Measurements from ENCODE around the gene HAUS8.

The HAUS8 gene

DNA sequence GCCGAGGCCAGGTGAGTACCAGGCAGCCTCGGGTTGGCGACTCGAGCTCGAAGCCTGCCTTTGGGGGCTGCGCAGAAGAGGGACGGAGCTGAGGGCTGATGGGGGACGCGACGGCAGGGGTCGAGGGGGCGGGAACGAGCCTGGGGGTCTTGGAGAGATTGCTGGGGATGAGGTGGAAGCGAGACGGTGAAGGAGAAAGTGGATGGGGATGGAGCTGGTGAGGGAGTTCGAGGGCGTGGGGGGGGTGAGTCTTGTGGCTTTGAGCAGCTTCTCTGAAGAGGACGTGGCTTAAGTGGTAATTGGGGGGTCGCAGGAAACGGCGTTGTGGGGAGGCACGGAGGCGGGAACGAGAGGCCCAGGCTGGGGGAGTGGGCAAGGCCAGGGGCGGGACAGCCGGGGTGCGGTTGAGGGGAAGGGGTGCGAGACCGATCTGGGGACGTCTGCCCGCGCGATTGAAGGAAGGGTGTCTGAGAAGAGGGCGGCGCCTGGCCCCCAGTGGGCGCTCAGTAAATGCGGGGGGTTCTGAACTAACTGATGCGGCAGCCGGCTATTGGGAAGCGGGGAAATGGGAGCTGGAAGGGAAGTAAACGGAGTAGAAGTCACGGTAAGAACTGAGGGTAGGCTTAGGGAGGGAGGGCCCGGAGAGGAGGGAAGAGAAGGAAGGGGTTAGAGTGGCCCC is 751 bp upstream of the HAUS8 start:
- DNase-seq (ENCODE audit: low read depth), result no peak

DNA sequence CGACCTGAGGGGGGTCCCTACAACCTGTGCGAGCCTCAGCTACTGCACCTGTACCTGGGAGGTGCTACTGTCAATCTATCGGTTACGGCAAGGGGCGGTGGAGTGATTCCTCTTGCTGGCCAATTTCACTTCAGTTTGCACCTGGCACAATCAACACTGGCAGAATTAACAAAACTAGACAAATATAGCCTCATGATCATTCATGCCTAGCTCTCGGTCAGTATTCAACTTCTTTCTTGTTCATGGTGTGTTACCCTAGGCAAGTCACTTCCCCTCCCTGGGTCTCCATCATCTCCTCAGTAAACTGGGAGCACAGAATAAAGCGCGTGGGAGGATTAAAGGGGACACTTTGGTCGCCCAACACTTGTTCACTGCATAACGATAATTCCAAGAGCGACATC is 618 bp downstream of the HAUS8 start:
- DNase-seq (ENCODE audit: low read depth), result no peak

DNA sequence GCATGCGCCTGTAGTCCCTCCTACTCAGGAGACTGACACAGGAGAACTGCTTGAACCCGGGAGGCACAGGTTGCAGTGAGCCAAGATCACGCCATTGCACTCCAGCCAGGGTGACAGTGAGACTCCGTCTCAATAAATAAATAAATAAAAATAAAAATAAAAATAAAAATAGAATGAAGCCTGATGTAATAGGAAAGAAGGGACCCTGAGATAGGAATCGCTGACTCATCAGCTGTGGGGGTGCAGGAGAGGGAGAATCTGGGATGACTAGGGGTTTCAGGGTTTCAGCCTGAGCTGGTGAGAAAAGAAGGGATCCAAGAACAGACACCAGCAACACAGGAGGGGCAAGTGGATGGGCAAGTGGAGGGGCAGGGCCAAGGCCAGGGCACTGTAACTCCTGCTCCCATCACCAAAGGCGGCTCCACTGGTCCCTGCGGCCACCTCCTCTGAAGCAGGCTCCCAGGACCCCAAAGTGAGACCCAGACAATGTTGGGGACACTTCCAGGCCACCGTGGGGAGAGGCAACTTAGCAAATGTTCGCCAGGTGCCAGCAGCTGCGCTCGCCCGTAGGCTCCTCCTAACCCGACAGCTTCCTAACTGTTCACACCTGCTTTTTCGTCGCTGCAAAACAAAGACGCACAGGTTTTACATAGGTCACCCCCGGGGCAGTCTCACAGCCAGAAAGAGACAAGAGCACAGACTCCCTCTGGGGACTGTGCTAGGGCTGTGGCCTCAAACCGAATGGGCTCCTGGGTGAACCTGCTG is 1.2 kb downstream of the HAUS8 start:
- DNase-seq (ENCODE audit: low read depth), result no peak

DNA sequence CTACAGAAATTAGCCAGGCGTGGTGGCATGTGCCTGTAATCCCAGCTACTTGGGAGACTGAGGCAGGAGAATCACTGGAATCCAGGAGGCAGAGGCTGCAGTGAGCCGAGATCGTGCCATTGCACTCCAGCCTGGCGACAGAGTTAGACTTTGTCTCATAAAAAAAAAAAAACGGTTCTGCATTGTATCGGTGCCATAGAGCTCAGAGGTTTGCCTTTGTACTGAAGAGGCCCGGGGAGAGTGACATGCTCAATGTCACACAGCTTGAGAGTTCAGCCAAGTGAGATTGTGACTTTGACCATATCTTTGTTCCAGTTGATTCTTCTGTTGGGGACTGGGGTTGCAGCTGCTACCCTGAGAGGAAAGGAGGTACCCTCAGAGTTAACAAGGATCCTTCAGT is 4.3 kb downstream of the HAUS8 start:
- DNase-seq (ENCODE audit: low read depth), result no peak

DNA sequence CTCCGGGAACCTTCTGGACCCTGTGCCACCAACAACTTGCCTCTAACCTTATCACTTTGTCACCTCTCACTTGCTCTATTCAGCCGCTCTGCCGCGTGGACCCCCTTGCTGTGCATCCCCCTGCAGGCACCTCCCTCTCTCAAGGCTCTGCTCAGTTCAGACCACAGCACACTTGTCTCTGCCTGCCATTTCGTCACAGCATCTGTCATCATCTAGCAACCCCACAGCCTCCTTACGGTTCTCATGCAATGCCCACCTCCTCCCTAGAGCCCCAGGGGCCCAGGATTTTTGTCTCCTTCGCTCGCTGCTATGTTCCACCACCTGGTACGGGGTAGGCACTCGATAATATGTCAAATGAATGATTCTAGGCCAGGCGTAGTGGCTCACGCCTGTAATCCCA is 4.8 kb downstream of the HAUS8 start:
- DNase-seq (ENCODE audit: low read depth), result no peak

DNA sequence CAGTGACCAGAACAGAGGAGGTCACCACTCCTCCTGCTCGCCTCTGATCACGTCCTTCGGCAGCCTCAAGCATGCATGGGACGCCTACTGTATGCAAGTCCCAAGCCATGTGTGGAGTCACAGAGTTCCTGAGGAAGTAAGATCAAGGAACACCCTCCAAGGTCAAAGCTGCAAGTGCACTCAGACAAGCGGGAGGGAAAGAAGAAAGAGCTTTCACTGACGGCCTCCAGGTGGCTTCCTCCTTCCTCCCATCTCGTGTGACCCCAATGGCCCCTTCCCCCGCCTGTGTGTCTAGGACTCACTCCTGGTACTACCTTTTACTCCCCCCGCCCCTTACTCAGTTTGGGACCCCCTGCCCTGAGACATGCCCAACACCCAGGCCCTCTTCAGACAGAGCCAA is 6.1 kb downstream of the HAUS8 start:
- no peak for DNase-seq (ENCODE audit: low read depth)

DNA sequence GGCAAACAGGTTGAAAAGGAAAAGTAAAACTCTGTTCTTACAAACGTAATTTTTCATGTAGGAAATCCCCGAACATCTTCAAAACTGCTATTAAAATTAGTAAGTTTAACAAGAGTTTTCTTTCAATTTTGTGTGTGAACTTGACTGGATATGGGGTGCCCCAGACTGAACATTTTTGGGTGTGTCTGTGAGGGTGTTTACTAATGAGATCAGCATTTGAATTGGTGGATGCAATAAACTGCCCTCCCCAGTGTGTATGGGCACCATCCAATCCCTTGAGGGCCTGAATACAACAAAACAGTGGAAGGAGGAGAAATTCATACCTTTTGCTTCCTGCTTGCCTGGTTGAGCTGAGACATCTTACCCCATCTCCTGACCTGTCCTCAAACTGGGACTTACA is 11.8 kb downstream of the HAUS8 start:
- no peak for DNase-seq (ENCODE audit: low read depth)

DNA sequence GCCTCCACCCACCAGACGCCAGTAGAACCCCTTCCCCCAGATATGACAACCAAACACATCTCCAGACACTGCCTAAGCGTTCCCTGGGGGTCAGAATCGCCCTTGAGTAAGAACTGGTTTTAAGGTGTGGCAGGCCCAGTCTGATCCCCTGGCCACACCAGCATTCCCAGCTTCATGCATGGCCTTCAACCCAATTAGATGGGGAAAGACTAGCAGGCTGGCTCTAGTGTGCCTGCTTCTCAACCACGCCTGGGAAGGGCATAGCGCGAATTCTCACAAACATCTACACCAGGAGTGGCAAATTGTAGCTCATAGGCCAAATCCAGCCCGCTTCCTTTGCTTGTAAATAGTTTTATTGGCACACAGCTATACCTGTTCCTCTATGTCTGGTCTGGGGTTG is 13.6 kb downstream of the HAUS8 start:
- DNase-seq (ENCODE audit: low read depth), result no peak

DNA sequence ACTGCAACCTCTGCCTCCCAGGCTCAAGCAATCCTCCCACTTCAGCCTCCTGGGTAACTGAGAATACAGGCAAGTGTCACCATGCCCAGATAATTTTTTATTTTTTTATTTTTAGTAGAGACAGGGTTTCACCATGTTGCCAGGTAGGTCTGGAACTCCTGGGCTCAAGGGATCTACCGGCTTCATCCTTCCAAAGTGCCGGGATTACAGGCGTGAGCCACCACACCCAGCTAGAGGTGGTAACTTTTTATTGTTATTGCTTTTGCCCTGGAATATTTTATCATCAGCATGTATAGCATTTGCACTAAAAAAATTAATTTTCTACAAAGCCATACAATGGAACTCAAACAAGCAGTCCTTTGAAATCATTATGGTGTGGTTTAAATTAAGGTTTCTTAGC is 14.0 kb downstream of the HAUS8 start:
- no peak for DNase-seq (ENCODE audit: low read depth)

DNA sequence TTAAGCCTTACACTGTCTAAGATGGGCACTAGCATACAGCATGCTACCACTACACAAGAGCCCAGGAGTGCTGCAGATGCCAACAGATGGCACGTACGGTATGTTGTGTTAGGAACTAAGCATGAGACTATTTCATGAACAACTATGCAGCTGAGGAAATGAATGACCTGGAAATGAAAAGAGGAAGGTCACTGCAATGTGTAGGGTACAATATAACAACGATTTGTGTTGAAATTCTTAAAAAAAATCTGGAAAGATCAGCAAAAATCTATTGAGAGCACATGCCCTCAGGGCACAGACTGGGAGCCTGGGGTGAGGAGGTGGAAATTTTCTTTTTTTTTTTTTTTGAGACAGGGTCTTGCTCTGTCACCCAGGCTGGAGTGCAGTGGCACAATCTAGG is 14.4 kb downstream of the HAUS8 start:
- DNase-seq (ENCODE audit: low read depth), result no peak

DNA sequence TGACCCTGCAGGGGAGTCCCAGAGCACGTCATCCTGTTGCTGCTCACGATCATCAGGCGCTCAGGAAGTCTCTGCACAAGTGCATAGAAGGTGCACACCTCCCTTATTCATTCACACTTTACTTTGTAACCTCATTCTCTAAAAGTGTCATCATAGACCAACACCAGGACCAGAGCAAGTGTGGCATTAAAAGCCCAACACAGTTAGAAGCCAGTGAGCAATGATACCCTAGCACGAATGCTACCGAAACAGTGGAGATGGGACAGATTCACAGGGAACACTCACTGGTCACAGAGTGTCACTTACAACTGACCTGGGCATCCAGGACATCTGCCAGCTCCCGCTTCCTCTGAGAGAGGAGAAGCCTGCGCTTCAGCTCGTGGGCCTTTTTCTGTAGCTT is 17.0 kb downstream of the HAUS8 start:
- no peak for DNase-seq (ENCODE audit: low read depth)

DNA sequence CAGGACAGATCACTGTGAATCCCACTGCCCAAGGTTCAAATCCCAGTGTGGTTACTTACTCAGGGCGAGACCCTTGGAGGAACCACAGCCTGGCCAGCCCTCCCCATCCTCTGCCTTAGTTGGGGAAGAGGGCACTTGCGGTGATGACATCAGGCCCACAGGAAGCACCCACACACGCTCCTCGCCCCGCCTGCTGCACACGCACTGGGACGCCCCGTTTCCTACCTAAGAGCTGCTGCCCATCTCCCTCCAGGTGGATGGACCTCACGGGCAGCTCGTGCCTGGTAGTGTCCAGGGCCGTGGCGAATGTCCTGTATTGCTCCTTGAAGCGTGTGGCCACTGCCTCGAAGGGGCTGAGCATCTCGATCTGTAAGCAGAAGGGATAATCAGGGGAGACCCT is 19.6 kb downstream of the HAUS8 start:
- DNase-seq (ENCODE audit: low read depth), result no peak

DNA sequence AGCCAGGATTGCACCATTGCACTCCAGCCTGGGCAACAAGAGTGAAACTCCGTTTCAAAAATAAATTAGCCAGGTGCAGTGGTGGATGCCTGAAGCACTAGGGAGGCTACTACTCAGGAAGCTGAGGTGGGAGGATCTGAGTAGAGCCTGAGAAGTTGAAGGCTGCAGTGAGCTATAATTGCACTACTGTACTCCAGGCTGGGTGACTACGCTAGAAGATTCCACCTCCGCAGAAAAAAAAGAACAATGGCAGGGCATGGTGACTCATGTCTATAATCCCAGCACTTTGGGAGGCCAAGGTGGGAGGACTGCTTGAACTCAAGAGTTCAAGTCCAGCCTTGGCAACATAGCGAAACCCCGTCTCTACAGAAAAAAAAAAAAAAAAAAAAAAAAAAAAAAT is 20.5 kb downstream of the HAUS8 start:
- DNase-seq (ENCODE audit: low read depth), result no peak

DNA sequence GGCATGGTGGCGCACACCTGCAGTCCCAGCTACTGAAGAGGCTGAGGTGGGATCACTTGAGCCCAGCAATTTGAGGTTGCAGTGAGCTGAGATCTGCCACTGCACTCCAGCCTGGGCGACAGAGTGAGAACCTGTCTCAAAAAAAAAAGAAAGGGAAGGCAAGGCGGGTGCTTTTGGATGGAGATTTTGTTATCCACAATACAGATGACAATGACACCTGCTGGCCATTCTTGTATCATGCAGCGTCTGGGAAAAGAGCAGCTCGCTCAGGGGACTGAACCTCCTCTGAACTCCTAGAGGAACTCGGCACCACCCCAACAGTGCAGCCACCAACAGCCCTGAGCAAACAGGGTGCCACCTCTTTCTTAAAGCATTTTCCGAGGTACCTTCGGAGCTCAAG is 22.8 kb downstream of the HAUS8 start:
- peak; percentile 22 for DNase-seq (ENCODE audit: low read depth)

DNA sequence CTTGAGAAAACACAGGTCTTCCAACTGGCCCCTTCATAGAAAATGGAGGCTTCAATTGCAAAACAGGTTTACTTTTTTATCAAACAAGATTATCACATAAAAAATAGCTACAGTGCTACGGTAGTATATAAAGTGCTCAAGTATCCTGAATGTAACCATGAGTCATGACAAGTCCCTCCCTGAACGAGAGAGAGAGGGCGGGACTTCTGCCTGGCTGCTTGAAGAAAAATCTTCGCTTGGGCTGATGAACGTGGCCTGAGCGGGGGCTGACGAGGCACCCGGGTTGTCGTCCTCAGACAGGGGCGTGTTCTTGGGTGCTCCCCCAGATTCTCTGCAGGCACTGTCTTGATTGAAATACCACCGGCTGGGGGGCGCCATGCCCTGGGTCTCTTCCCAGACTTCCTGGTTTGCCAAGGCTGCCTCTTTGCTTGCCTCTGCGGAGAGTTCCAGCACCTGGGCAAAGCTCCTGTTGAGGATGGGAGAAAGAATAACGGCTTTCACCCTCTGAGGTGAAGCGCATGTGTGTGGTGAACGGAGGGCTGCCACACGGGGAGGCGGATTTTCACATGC is 25.5 kb downstream of the HAUS8 start:
- DNase-seq (ENCODE audit: low read depth), result peak; percentile 20

DNA sequence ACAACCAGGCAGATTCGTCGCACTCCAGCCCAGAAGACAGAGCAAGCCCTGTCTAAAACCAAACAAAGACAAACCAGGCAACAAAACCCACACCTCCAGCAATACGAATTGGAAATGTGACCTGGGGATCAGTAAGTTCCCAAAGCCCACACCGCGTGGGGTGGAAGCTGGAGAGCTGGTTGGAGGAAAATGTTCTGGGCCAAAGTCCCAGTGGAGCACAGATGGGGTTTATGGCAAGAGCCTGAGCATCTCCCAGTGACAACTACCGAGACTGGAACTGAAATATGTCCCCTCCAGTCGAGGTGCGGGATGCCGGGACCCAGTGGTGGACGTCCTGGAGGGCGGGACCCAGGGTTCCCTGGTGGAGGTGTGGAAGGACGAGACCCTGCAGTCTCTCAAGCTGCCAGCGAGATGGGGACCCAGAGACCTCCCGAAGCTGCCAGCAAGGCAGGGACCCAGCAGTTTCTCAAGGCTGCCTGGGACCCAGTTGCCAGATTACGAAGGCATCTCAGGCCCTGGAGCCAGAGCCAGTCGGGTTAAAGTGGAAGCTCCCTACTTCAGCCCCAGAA is 26.3 kb downstream of the HAUS8 start:
- no peak for DNase-seq (ENCODE audit: low read depth)

DNA sequence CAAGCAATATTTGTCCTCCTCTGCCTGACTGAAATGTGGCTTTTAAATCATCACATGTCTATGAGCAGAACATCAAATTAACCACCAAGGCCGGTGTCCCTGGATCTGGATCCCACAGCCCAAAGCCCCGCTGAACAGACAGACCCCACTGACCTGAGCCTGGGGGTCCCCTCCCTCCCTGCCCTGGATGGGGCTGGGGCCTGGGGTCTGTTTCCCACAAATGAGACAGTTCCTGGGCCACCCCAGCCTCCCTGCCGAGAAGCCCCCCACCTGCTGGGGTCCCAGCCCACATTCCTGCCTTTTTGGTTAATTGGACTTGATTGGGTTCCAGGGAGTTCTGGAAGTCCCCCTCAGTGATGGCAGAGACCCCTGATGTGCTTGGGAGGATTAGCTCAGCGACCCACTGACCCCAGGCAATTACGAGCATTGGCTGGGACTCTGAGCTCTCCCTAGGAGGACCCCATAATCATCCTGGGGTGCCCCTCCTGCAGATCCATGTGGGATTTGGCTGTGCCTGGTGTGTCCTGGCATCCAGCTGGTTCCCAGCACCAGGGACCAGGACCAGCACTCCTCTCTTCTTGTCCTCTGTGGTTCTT is 29.2 kb downstream of the HAUS8 start:
- DNase-seq (ENCODE audit: low read depth), result no peak

DNA sequence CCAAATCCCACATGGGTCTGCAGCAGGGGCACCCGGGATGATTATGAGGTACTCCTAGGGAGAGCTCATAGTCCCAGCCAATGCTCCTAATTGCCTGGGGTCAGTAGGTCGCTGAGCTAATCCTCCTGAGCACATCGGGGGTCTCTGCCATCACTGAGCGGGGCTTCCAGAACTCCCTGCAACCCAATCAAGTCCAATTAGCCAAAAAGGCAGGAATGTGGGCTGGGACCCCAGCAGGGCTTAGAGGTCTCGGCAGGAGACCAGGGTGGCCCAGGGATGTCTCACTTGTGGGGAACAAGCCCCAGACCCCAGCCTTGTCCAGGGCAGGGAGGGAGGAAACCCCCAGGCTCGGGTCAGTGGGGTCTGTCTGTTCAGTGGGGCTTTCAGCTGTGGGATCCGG is 31.5 kb downstream of the HAUS8 start:
- DNase-seq (ENCODE audit: low read depth), result no peak

DNA sequence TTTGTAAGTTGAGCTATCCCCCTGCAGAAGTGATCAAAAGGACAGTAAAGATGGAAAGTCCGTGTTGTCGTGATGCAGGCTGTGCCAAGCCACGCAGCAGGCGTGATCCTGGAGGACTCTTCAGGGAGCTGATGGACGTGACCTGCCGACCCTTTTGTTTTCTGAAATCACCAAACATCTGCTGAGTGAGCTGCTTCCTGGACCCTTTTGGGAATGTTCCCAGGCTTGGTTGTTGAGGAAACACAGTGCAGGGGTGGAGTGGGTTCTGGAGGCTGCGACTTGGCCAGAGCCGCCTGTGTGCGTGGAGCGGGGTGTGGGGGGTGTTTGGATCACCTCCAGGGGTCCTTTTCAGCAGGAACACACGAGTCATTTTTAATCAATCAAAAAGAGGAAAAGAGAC is 33.3 kb downstream of the HAUS8 start:
- peak; percentile 5 for DNase-seq (ENCODE audit: low read depth)

DNA sequence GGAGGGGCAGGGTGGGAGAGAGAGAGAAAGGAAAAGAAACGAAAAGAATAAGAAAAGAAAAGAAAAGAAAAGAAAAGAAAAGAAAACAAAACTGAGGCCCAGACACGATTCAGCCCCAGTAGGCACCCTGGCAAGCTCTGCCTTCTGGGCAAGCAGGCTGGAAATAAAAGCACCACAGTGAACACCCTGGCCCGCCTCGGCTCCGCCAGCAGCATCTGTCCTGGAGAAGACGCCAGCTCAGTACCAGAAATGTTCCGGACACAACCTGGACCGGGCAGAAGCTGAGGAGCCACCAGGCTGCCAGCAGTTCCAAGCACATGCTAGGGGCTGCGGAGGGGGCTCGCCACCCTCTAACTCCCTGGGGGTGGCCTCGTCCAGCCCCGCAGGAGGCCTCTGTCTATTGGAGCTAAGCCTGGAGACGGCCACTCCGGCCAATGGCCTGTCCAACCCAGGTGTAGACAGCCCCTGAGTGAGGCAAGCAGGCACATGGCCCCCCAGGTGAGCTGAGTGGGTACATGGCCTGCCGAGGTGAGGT is 37.2 kb downstream of the HAUS8 start:
- DNase-seq (ENCODE audit: low read depth), result no peak

DNA sequence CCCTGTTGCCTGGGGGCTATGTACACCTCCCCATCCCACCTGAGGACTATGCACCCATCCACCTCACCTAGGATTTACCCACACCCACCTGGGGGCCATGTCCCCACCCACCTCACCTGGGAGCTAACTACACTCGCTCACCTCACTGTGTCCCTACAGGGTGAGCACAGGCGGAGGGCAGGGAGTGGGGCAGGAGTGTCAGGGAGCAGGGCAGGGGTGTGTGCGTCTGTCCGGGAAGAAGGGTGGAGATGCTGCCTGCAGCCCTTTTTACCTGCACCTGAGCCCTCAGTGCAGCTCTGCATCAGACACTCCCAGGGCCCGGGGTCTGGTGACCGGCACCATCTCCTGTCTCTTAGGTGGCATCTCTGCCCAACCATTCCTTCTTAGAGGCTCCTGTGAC is 38.1 kb downstream of the HAUS8 start:
- DNase-seq (ENCODE audit: low read depth), result no peak

DNA sequence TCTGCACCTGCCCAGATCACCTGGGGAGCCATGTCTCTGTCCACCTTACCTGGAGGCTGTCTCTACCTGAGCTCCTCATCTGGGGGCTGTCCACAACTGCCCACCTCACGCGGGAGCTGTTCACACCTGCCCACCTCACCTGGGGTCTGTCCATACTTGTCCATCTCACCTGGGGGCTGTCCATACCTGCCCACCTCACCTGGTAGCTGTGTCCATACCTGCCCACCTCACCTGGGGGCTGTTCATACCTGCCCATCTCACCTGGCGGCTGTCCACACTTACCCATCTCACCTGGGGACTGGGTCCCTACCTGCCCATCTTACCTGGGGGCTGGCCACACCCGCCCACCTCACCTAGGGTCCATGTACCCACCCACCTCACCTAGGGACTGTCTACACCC is 38.6 kb downstream of the HAUS8 start:
- no peak for DNase-seq (ENCODE audit: low read depth)
